ENCODE results near the gene HLCS.

HLCS gene

GRCh38 chr21:36705679-36706481 lies 260.6 kb downstream of the HLCS start:
- DNase-seq = no peak
- in situ Hi-C loops (cut with MboI; ENCODE audit: low pct_unique_long_range_greater_than_20kb, low sequenced_read_pairs) = no loop called here

GRCh38 chr21:36704958-36705678 lies 261.4 kb downstream of the HLCS start:
- no peak for DNase-seq
- in situ Hi-C loops (cut with MboI; ENCODE audit: low pct_unique_long_range_greater_than_20kb, low sequenced_read_pairs) = no loop called here

- in situ Hi-C loops (cut with MboI; ENCODE audit: low pct_unique_long_range_greater_than_20kb, low sequenced_read_pairs) = no loop called here
- no peak for DNase-seq
Observed at GRCh38 chr21:36704281-36704957, 262.1 kb downstream of the HLCS start.

GRCh38 chr21:36703626-36704280 lies 262.7 kb downstream of the HLCS start:
- in situ Hi-C loops (cut with MboI; ENCODE audit: low pct_unique_long_range_greater_than_20kb, low sequenced_read_pairs) = no loop called here
- no peak for DNase-seq

- in situ Hi-C loops (cut with MboI; ENCODE audit: low pct_unique_long_range_greater_than_20kb, low sequenced_read_pairs) = no loop called here
- DNase-seq = no peak
Observed at GRCh38 chr21:36703123-36703522, 263.3 kb downstream of the HLCS start.

GRCh38 chr21:36702622-36702968 lies 263.9 kb downstream of the HLCS start:
- in situ Hi-C loops (cut with MboI; ENCODE audit: low pct_unique_long_range_greater_than_20kb, low sequenced_read_pairs) = no loop called here
- no peak for DNase-seq

- in situ Hi-C loops (cut with MboI; ENCODE audit: low pct_unique_long_range_greater_than_20kb, low sequenced_read_pairs) = no loop called here
- no peak for DNase-seq
Observed at GRCh38 chr21:36701756-36702621, 264.5 kb downstream of the HLCS start.

- in situ Hi-C loops (cut with MboI; ENCODE audit: low pct_unique_long_range_greater_than_20kb, low sequenced_read_pairs) = no loop called here
- no peak for DNase-seq
Observed at GRCh38 chr21:36700971-36701755, 265.3 kb downstream of the HLCS start.

Data from KBM-7 (cell line).